LoVo (cell line): ENCODE data around the gene CDK5R2.
A peak's percentile ranks its signal among the peaks of the same experiment; 100 is the strongest.

ENCODE experiments used
- DNase-seq: peaks from one replicate; pipeline ENCODE4 v3.0.0-alpha.2; 2016; ENCODE audit warnings: low spot score

The CDK5R2 gene

GRCh38 chr2:218962859-218963492 lies 3.5 kb downstream of the CDK5R2 start:
- DNase-seq, result peak; percentile 56

DNA sequence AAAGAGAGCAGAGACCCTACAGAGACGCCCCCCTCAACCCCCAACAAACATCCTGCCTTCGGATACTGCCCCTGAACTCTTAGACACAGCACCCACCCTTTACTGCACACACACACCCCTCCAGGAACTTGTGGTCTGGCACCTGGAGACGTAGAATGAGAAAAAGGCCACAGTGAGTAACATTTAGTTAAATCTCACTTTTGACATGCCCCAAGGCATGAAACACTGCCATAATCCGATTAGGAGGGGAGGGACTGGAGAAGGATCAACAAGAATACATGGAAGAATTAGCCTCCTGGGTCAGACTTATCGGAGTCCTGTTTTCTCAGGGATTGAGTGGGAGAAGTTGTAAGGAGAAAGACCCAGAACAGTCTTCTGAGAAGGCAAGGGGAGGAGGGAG lies 4.1 kb downstream of the CDK5R2 start:
- no peak for DNase-seq

DNA sequence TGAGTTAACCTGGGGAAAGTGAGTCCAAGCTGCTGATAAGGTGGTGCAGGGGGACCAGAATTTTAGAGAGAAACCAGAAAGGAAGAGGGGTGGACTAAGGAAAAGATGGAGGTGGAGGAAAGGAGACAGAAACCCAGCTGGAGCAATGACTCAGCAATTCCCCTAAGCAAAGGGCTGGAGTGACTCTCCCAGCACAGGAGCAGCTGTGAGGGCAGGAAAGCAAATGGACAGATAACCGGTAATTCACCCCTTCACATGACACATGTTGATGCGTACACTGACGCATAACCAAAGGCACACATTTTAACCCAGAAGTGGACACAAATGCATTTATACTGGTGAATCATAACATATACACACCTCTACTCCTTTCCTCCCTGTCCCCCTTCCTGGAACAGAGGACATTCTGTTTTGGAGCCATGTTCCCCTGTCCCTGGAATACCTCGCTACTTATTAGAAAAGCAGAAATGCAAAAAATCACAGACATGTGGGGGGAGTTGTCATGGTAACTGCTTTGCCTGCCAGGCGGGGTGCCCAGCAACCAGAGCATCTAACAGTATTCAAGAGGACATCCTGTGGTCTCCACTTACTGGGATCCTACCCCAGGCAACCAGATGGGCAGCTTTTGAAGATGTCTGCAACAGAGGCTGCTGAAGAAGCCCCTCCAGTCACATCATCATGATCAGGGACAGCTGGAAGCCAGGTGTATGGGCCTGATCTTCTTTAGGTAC lies 4.7 kb downstream of the CDK5R2 start:
- no peak for DNase-seq

DNA sequence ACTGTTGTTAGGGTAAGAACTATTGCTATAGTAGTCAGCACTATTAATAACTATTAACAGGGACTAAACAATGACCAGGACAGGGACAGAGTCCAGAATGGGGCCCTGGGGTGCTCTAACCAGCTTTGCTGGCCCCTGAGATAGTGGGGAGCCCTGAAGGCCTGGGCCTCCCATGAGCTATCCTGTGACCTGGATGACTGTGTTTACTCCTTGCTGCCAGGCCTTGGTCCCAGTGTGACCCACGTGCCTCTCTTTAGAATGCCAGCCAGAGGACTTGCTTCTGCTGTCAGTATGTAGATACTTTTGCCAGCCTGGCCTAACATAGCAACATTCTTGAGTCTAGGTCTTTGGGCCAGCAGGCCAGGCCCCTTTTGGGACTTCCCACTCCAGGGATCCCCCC lies 11.4 kb downstream of the CDK5R2 start:
- DNase-seq, result no peak

- DNase-seq, result no peak
Measured at GRCh38 chr2:218975060-218975777, 15.8 kb downstream of the CDK5R2 start.

GRCh38 chr2:218979846-218980734 lies 20.6 kb downstream of the CDK5R2 start:
- DNase-seq, result peak; percentile 85

DNA sequence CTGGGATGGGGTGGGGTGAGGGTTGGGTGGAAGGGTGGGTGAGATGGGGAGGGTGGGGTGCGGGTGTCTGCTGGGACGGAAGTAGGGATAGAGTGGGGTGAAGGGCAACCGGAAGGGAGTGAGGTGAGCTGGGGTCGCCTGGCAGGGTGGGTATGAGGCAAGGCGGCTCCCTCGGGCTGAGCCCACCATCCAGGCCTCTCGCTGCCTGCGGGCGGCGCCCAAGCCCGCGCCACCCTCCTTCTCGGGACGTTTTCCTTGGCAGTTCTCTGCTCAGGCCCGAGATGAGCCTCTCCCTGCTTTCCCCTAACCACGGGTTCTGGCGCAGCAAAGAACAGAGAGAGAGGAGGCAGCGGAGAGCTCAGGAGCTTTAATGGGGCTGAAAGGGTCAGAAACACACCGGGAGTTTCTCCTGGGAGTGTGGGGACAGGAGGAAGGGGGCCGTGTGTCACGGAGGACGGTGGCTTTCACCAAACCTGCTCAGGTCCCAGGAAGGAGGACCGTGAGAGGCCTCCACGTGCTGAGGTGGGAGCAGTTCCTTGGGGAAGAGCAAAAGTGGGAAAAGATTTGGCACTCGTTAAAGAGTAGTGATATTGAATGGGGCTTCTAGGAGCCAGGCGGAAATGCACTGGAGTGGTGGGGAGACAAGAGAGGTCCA lies 21.4 kb downstream of the CDK5R2 start:
- no peak for DNase-seq

- no peak for DNase-seq
Measured at GRCh38 chr2:218981390-218981880, 22.0 kb downstream of the CDK5R2 start.

DNA sequence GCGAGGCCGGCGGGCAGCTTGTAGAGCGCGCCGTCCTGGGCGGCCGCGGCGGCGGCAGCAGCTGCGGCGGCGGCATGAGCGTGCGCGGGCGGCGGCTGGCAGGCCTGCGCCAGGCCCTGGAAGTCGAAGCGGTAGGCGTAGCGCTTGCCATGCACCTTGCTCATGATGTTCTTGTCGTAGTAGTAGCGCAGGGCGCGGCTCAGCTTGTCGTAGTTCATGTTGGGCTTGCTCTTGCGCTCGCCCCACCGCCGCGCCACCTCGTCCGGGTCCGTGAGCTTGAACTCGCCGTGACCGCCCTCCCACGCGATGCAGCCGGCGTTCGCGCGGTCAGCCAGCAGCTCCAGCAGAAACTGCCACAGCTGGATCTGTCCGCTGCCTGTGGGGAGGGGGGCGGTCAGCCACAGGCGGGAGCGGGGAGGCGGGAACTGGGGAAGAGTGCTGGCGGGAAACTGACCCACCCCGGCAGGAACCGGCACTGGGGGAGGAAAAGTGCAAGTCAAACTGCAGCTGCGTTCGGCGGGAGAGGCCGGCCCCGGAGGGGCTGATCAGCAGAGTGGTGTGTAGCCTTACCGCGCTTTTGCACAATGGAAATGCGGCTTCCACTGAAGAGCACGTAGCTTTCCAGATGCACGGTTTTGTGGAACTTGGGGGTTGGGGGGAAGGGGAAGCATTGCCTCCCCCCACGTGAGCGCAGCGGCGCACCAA lies 22.6 kb downstream of the CDK5R2 start:
- DNase-seq, result no peak

GRCh38 chr2:218982586-218983262 lies 23.3 kb downstream of the CDK5R2 start:
- DNase-seq, result no peak

GRCh38 chr2:218983263-218983933 lies 23.9 kb downstream of the CDK5R2 start:
- DNase-seq, result no peak

GRCh38 chr2:218983934-218984238 lies 24.4 kb downstream of the CDK5R2 start:
- DNase-seq, result no peak

DNA sequence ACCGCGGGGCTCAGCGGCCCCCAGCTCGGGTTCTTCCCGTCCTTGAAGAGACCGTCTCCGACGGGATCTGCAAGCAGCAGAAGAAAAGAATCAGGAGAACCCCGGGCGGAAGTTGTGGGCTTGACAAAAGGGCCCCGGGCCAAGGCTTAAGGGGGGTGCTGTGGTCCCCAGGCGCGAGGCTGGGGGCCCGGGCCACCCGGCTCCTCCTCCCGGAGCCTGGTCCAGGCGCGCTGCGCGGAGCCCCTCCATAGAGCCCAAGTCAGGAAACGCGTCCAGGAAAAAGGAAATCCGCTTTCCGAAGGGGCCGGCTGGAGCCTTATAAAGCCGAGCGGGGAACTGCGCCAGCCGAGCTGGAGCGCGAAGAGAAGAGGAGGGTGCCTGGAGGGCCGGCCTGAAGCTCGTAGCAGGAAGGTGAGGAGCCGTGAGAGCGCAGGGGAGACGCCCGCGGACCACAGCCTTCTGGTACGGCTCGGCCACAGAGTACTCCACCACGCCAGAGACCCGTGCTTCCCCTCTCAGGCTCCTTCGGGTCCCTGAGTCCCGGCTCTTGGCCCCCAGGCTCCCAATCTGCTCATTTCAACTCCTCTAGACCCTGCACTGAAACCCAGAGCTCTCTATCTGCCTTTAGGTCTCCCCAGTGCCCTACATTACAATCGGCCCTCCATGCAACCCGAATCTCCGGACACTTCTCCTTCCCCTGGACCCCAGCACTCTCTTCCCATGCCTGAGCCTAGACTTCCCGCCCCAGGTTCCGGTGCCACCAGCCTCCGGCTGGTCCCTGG lies 25.0 kb downstream of the CDK5R2 start:
- no peak for DNase-seq

GRCh38 chr2:218985021-218985324 lies 25.5 kb downstream of the CDK5R2 start, which contains the start of gene FEV:
Gene FEV, minus strand, starts transcription at chr2:218985184. Its CDS starts 109 bp downstream, at chr2:218985075.
- DNase-seq, result no peak

DNA sequence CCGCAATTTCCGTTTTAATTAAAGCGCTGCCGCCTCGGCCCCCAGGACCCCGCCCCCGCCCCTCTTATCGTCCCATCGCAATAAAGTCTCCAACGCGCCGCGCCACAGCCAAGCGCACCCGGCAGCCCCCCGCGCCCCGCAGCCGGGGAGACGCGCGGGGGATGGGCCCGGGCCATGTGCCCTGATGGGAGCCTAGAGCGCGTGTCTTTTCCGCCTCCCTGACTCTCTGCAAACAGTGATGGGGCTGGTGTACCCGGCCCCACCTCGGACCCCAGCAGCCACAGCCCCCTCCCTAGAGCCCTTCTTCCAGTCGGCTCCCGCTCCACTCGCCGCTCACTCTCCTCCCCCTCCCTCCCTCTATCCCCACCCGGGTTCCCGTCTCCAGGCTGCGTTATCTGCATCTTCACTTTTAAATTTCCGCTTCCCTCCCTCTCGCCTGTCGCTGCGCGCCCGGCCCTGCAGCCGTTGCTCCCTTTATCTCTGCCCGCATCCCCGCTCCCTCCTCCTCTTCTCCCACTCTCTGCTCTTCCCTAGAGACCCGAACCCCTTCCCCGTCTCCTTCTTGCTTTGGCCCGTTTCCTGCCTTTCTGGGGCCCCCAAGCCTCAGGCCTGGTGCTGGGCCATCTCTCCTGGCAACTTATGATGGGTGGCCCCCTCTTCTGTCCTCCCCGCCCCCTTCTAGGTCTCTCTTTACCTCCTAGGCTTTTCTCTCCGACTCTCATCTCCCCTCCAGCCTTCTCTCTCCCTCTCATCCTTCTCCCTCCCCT lies 26.0 kb downstream of the CDK5R2 start:
- DNase-seq, result no peak

DNA sequence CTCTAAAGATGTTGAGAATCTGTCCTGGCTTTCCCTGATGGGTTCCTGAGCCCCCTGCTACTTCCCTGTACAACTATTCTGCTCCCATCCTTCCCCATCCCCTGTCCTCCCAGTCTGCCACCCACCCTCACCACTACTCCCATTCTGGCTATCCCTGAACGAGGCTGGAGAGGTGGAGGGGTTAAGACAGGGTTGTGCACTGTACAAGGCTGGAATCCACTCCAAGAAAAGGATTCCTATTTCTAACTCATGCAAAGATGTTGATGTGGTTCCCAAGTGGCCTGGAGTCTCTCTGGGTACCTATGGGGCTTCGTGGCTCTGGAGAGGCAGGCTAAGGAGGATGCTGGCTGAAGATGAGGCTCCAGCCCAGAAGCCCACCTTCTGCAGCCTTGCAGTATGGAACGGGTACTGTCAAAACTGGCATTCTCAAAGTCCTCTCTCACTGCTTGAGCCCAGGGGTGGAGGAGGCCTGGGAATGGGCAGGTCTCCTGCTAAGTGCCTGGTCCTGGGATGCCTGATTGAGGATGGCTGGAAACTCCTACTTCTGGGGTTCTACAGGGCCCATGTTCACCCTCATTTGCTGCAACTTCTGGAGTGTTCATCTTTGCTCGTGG lies 26.8 kb downstream of the CDK5R2 start:
- no peak for DNase-seq

DNA sequence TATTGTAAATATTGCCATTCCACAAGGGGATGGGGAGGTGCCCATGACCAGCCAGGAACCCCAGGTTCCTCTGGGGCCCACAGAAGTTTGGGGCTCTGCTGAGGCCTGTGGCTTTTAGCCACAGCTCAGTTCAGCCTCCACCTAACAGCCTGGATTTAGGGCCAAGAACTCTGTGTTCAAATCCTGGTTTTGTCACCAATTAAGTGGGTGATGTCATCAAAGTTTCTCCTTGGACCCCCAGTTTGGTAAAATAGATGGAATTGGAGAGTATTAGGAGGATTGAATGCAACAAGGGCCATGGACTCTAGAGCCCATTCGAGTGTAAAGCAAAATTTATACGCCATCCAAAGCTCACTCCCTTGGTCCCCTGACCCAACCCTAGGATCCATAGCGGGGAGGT lies 28.7 kb downstream of the CDK5R2 start:
- DNase-seq, result no peak

DNA sequence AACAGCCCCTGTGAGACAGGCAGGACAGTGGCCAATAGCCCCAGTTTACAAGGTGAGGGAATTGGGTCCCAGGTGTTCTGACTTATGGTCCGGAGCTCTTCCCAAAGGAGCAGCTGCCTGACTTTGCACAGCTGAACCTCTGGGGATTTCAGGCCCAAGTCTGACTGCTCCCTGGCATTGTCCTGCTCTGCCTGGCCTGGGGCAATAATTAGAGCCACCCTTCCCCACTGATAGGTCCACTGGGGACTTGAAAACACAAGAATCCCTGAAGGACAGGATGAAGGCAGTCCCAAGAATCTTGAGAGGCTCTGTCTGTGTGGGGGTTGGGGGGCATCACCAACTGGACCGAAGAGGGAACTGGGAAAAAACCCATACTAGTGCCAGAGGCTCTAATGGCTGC lies 29.2 kb downstream of the CDK5R2 start:
- DNase-seq, result no peak
